AG04449 (cell line): ENCODE measurements around the gene BLMH.

Experiments
- CTCF ChIA-PET: fragments of 350-600 bp; formaldehyde crosslinking; extraction: SDS; loops from one replicate; lab custom pipeline; 2021; ENCODE audit warnings: antibody characterized with exemption; lab: Yijun Ruan, JAX
- POLR2A ChIA-PET: fragments of 400-600, 350-600 bp; formaldehyde crosslinking; extraction: SDS; loops from one replicate; lab custom pipeline; 2020; ENCODE audit warnings: antibody characterized with exemption, inconsistent platforms; lab: Yijun Ruan, JAX
- DNase-seq: peaks from one replicate; pipeline ENCODE4 v3.0.0-alpha.2; 2010; ENCODE audit warnings: low read depth, low spot score
- H3K4me3 ChIP-seq: 2 replicates; pipeline ENCODE4 v1.5.1; 2011; ENCODE audit warnings: low read depth, mild to moderate bottlenecking, control low read depth, low read length
- CTCF ChIP-seq: IDR thresholded peaks from one replicate; pipeline ENCODE4 v1.5.1; 2011; ENCODE audit warnings: mild to moderate bottlenecking, moderate library complexity, low read length, control low read depth, inconsistent platforms; ENCODE audit not compliant: insufficient read depth; ENCODE audit errors: missing control alignments

Gene BLMH

GRCh38 chr17:30290696-30291542, 825 bp downstream of the BLMH start:
- H3K4me3 ChIP-seq, result peak overlapping the region; percentile 86
- ChIA-PET POLR2A (interaction anchor here (0.8 to 1.5 kb wide), 2 partner anchors 13 to 38 kb away, joined by 3 to 6 read pairs; no protein-coding TSS in a partner anchor), CTCF (interaction anchor here (1.3 to 2.5 kb wide), 7 partner anchors 8 to 186 kb away, joined by 3 to 11 read pairs (median 4); no protein-coding TSS in a partner anchor)
- DNase-seq, result no peak
- TF ChIP-seq CTCF, result no peak

GRCh38 chr17:30290077-30290476, 1.7 kb downstream of the BLMH start:
- no peak for TF ChIP-seq CTCF
- no peak overlapping the region for H3K4me3 ChIP-seq
- no peak for DNase-seq
- ChIA-PET POLR2A (no interaction called here), CTCF (interaction anchor here (1.4 to 2.5 kb wide), 2 partner anchors 165 to 185 kb away, joined by 3 to 11 read pairs; no protein-coding TSS in a partner anchor)

- H3K4me3 ChIP-seq, result no peak overlapping the region
- ChIA-PET POLR2A (no interaction called here), CTCF (interaction anchor here (0.8 to 5.1 kb wide), 6 partner anchors 9 to 173 kb away, joined by 3 to 70 read pairs (median 5); partner anchors contain the start of gene BLMH)
- DNase-seq, result no peak
- TF ChIP-seq CTCF, result no peak
These were observed 12.6 kb downstream of the BLMH start for GRCh38 chr17:30279156-30279555.

GRCh38 chr17:30278032-30278431, 13.7 kb downstream of the BLMH start:
- CTCF ChIA-PET, result interaction anchor here (1.5 to 5.1 kb wide), 4 partner anchors 9 to 172 kb away, joined by 3 to 70 read pairs (median 22); no protein-coding TSS in a partner anchor
- POLR2A ChIA-PET, result no interaction called here
- no peak overlapping the region for H3K4me3 ChIP-seq
- DNase-seq, result no peak
- peak; percentile 41 for TF ChIP-seq CTCF

- TF ChIP-seq CTCF, result no peak
- H3K4me3 ChIP-seq, result no peak overlapping the region
- CTCF ChIA-PET, result interaction anchor here (4.5 kb wide), 1 partner anchor 171 kb away, joined by 19 read pairs; no protein-coding TSS in a partner anchor
- POLR2A ChIA-PET, result no interaction called here
- no peak for DNase-seq
These were observed 15.8 kb downstream of the BLMH start for GRCh38 chr17:30275911-30276310.

- CTCF ChIA-PET, result interaction anchor here (2.3 to 4.5 kb wide), 2 partner anchors 150 to 170 kb away, joined by 11 to 19 read pairs; no protein-coding TSS in a partner anchor
- no peak for DNase-seq
- POLR2A ChIA-PET, result no interaction called here
- TF ChIP-seq CTCF, result no peak
- H3K4me3 ChIP-seq, result no peak overlapping the region
These were observed 16.9 kb downstream of the BLMH start for GRCh38 chr17:30274887-30275286.
